Measurements from ENCODE around the gene TTC9B. TPM values are rescaled to one million over a fixed set of nuclear protein-coding genes. Genes with fewer than 3 reads are reported as not detected.

TTC9B gene
- total RNA-seq (not detected in 2 replicates), polyA plus RNA-seq (0.13 and 0.20 TPM in 2 replicates)

DNA sequence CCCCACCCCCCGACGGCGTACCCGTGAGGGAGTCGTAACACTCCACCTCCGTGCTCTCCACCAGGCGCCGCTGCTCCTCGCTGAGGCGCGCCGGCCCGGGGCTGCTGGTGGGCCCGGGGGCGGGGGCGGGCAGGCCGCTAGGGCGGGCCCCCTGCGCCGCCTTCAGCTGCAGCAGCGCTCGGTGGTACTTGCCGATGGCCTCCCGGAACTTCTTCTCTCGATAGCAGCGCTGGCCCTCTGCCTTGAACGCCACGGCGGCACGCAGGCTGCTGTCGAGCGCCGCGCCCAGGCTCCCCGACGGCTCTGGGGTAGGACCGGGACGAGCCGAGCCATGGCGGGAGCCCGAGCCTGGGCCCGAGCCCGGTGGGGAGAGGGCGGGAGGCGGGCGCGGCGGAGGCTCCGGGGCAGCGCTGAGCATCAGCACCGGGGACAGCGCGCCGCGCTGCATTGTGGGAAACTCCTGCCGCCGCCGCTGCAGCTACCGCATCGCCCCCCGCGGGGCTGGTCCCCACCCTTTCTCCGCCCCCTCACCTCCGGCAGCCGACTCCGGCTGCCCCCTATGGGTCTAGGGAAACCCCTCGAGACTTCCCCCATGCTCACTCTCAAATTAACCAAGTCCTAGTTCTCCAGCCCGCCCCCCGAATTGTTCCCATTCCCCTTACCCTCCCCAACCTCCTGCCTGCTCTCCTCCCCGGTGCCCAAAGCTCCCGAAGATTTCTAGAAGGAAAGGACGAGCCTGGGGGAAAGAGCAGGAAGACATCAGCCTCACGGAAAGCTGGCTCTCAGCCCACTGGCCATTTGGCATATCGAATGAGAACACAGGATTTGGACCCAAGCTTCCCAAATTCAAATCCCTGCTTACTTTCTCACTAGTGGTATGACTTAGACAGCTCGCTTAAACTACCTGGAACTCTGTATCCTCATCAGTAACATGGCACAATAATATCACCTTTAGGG, at the start of gene TTC9B:
TTC9B (minus strand) TSS at position 451 of the 957 bp plus-strand sequence; CDS start at position 448, 3 bp downstream.
- peak in 1 of 2 donors; percentile 71 for DNase-seq (ENCODE audit: low read depth in 1 of 2, low spot score in 1 of 2)
- no peaks in the 10 kb centered on the region for H3K9me3 ChIP-seq (ENCODE audit: low read depth)
- H3K27me3 ChIP-seq = peaks cover 61% of the 10 kb centered on the region
- H3K36me3 ChIP-seq = no peaks in the 10 kb centered on the region
- no peaks in the 10 kb centered on the region for H3K4me1 ChIP-seq (ENCODE audit: low read depth)
- no peak within 1 kb of the TSS for H3K27ac ChIP-seq
- H3K4me3 ChIP-seq = no peak within 1 kb of the TSS
- TF ChIP-seq, protein P1, sequence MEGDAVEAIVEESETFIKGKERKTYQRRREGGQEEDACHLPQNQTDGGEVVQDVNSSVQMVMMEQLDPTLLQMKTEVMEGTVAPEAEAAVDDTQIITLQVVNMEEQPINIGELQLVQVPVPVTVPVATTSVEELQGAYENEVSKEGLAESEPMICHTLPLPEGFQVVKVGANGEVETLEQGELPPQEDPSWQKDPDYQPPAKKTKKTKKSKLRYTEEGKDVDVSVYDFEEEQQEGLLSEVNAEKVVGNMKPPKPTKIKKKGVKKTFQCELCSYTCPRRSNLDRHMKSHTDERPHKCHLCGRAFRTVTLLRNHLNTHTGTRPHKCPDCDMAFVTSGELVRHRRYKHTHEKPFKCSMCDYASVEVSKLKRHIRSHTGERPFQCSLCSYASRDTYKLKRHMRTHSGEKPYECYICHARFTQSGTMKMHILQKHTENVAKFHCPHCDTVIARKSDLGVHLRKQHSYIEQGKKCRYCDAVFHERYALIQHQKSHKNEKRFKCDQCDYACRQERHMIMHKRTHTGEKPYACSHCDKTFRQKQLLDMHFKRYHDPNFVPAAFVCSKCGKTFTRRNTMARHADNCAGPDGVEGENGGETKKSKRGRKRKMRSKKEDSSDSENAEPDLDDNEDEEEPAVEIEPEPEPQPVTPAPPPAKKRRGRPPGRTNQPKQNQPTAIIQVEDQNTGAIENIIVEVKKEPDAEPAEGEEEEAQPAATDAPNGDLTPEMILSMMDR (IDR thresholded peaks at IDR 0.05; ENCODE audit: low read depth, low read length) = no peak

DNA sequence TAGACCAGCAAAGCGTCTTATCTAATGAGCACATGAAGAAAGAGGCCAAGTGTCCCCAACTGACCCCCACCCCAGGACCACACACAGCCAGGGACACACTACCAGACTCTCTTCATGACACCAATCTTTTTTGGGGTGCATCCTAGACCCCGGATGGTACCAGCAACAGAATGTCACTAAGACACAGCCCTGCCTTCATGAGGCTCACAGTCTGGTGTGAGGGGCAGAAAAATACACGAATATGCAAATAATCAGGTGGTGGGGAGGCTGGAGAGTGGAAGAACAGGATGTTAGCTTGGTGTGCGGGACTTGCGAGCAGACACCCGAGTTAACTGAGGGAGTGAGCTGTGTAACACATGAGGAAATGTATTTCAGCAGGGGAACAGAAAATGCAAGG, 49.4 kb upstream of the TTC9B start:
- Histone ChIP-seq H3K27ac (no peak overlapping the region), H3K27me3 (no peaks in the 10 kb centered on the region), H3K36me3 (no peaks in the 10 kb centered on the region), H3K9me3 (ENCODE audit: low read depth) (no peaks in the 10 kb centered on the region), H3K4me1 (ENCODE audit: low read depth) (no peaks in the 10 kb centered on the region), H3K4me3 (no peak overlapping the region)
- TF ChIP-seq, protein P1 (IDR thresholded peaks at IDR 0.05; ENCODE audit: low read depth, low read length) = no peak
- no peak for DNase-seq (ENCODE audit: low read depth in 1 of 2, low spot score in 1 of 2)

DNA sequence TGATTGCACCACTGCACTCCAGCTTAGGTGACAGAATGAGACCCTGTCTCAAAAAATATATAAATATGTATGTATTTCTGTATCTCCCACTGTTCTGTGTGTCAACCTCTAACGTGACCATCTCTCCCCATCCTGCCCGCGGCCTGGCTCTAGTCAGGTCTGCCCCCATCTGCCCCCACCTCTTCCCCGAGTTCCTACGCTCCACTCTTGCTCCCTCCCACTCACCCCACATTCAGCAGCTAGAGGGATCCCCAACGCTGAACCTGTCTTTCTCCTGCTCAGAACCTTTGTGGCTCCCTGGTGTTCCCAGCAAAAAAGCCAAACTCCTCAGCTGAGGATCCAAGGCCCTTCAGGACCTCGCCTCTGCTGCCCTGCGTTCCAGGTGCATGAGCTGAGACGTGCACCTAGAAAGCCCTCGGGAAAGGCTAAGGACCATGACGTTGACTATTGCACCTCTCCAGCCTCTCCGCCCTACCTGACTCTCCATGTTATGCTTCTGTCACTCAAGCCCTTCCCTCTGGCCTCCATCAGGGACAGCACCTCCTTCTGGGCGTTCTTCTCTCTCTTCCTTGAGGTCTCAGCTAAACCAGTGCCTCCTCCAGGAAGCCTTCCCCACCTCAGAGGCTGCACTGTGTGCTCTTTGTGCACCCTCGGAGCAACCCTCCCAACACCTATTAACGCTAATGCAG, 48.9 kb upstream of the TTC9B start:
- no peak for DNase-seq (ENCODE audit: low read depth in 1 of 2, low spot score in 1 of 2)
- Histone ChIP-seq H3K4me3 (no peak overlapping the region), H3K4me1 (ENCODE audit: low read depth) (no peaks in the 10 kb centered on the region), H3K9me3 (ENCODE audit: low read depth) (no peaks in the 10 kb centered on the region), H3K36me3 (no peaks in the 10 kb centered on the region), H3K27me3 (no peaks in the 10 kb centered on the region), H3K27ac (no peak overlapping the region)
- TF ChIP-seq, protein P1 (IDR thresholded peaks at IDR 0.05; ENCODE audit: low read depth, low read length) = no peak

DNA sequence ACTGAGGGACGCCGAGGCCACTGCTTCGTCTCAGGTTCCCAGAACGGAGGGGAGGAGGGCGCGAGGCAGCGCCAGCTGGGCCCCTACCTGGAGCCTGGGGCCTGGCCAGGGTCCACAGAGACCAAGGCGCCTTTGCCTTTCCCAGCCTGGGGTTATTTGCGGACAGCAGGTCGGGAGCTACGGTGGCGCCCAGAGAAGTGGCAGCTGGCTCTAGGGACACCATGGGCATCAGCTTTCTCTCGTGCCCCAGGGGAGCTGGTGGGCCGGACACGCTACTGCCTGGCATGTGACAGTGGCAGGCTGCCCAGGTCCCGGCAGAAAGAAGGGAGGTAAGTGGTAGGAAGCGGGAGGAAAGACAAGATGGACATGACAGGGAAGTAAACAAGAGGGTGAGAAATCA, 47.9 kb upstream of the TTC9B start:
- no peak for DNase-seq (ENCODE audit: low read depth in 1 of 2, low spot score in 1 of 2)
- Histone ChIP-seq H3K27me3 (no peaks in the 10 kb centered on the region), H3K4me1 (ENCODE audit: low read depth) (no peaks in the 10 kb centered on the region), H3K27ac (no peak overlapping the region), H3K9me3 (ENCODE audit: low read depth) (no peaks in the 10 kb centered on the region), H3K36me3 (no peaks in the 10 kb centered on the region), H3K4me3 (no peak overlapping the region)
- TF ChIP-seq, protein P1 (IDR thresholded peaks at IDR 0.05; ENCODE audit: low read depth, low read length) = no peak

DNA sequence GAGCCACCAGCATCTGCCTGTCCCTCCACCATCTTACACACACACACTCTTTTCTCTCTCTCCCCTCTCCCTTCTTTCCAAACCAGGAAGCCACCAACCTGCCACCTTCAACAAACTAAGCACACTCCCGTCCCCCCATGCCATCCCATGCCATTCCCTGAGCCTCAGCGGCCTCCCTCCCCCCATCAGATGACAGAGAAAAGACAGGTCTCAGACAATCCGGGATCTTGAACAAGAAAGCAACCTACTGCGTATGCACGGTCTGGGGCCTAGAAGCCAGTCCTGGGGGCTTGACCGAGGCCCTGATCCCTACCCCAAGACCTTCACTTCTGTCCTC, 47.5 kb upstream of the TTC9B start:
- Histone ChIP-seq H3K36me3 (no peaks in the 10 kb centered on the region), H3K4me1 (ENCODE audit: low read depth) (no peaks in the 10 kb centered on the region), H3K9me3 (ENCODE audit: low read depth) (no peaks in the 10 kb centered on the region), H3K27me3 (no peaks in the 10 kb centered on the region), H3K27ac (no peak overlapping the region), H3K4me3 (no peak overlapping the region)
- no peak for DNase-seq (ENCODE audit: low read depth in 1 of 2, low spot score in 1 of 2)
- TF ChIP-seq, protein P1 (IDR thresholded peaks at IDR 0.05; ENCODE audit: low read depth, low read length) = no peak

All from cardiac muscle cell (in vitro differentiated cells and primary cell).